SIG-M5 treated with dmso at 0.1 percent for 504 hours (cell line): ENCODE data around the gene PDE2A.
A peak's percentile ranks its signal among the peaks of the same experiment; 100 is the strongest.

Source experiments
- DNase-seq: peaks from one replicate; lab custom pipeline; 2025; ENCODE audit not compliant: unreplicated experiment; lab: John Stamatoyannopoulos, UW

Gene PDE2A

DNA sequence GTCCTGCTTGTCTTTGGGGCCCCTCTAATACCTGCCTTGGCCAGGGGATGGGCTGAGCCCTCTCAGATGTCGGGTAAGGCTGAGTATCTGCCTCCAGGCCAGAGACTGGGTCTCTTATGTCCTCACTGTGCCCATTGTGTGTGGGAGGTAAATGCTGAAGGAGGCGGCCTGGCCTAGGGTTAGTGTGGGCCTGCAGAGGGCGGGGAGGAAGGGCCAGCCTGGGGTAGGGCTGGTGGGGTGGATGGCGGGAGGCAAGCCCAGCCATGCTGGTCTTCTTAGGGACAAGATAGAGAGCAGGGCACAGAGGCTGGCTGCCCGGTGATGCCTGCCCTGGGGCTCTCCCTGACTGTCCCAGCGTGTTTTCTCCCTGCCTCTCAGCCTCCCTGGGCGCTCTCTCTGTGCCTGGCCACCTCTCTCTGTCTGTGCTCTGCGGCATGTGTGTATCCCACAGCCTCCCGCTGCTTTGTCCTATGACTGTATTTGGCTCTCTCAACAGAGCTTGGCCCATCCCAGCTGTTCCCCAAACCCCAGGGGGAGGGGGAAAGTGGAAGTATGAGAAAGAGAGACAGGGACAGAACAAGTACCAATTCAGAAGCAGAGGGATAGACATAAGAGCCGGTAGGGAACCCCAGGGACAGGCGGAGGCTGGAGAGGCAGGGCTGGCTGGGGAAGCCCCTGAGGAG is 57.0 kb downstream of the PDE2A start:
- no peak for DNase-seq

DNA sequence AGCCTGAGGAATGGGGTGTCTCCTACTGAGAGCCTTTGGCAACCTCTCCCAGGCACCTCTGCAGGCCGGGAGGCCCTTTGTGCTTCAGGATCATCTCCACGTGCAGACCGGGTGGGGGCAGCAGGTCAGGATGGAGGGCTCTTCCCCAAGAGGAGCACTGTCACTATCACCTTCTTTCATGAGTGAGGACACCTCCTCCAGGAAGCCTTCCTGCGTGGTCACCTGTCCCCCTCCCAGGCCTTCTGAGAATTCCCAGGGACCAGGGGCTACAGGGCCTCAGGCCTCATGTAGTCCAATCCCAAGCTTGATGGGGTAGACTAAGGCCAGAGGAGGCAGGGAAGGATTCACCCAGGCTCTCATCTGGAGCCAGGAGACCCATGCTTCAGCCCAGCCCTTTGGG is 57.6 kb downstream of the PDE2A start:
- DNase-seq, result no peak

DNA sequence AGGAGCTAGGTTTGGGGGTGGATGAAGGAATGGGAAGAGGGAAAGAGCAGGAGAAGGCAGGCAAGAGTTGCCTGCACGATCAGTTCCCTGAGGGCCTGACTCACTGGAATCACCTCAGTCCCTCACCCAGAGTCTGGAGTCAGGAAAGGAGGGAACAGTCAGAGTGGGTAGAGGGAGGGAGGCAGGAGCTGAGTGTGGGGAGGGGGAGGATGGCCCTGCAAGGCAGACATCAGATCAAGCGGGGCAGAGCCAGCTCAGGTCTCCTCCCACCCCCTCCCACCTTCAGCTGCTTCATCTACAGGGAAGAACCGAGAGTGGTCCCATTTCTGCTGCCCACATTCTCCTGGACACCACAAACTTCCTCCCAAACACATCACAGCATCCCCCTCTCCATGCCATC is 58.9 kb downstream of the PDE2A start:
- no peak for DNase-seq

DNA sequence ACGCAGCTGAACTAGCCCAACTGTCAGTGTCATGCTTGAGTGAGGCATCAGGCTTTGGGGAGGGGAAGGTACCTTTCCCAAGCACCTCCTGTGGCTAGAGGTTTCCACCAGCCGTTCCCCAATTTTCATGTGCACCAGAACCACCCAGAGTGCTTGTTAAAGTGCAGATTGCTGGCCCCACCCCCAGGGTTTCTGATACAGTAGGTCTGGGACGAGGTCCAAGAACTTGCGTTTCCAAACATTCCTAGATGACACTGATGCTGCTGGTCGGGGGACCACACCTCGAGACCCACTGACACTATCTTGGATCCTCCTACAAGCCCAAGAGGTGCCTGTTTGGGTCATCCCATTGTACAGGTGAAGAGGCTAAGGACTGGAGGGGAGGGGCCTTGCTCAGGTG is 59.8 kb downstream of the PDE2A start:
- DNase-seq, result no peak

DNA sequence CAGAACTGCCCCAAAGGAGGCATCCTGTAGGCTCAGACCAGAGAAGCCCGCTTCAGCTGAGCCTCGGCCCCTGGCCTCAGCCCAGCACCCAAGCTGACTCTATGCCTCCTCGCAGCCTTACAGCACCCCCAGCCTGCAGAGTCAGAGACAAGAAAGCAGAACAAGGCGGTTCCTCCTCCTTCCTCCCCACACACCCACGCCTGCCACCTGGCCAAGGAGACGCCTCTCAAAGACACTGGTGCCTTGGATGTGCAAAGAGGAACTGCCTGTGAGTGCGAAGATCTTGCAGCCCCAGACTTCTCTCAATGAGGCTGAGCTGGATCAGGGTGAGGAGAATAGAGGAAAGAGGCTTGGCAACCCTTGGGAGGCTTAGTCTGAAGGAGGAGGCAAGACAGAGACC is 60.2 kb downstream of the PDE2A start:
- peak; percentile 96 for DNase-seq

DNA sequence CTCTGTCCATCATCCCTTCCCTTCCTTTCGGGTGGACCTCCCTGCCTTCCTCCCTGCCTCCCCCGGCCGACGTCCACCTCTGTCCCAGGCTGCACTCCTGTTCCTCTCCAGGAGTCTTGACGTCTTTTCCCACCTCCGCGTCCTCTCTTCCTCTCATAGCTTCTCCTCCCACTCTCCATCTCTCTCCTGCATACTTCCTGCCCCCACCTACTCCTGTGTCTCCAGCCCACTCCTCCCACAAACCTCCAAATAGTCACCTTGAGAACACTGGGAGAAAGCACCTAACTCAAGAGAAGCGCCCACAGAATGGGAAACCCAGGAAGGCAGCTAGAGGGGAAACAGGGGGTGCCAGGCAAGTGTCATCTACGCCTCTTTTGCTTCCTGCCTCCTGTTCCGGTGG is 60.8 kb downstream of the PDE2A start:
- no peak for DNase-seq

DNA sequence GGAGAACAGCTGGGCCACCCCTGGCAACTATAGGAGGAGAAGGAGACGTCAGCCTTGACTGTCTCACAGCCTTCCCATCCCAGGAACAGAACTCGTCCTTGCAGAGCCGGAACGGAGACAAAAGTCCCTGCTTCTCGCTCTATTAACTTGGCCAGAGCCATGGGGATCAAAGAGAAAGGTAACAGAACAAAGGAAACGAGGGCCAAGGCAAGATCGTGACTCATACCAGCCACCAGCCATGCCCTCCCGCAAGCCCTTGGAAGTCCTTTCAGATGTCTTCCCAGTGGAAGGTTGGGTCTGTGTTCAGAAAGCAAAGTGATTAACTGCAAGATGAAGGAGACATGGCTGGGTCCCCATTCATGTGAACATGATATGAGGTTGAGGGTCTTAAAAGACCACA is 64.7 kb downstream of the PDE2A start:
- no peak for DNase-seq

DNA sequence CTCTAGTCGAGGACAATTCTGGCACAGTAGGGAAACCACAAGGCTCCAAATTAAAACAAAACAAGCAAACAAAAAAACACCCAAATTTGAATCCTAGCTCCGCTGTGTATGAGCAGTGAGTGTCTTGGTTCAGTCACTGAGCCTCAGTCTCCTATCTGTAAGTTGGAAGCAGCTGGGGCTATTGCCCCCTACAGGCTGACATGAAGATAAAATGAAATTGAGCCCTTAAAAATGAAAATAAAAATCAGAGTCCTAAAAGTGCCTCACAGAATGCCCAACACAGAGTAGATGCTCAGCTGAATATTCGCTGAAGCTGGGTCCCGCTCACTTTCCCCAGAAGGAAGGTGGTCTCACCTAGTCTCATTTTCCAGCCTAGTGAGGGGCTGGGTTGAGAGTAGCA is 65.2 kb downstream of the PDE2A start:
- peak; percentile 24 for DNase-seq

DNA sequence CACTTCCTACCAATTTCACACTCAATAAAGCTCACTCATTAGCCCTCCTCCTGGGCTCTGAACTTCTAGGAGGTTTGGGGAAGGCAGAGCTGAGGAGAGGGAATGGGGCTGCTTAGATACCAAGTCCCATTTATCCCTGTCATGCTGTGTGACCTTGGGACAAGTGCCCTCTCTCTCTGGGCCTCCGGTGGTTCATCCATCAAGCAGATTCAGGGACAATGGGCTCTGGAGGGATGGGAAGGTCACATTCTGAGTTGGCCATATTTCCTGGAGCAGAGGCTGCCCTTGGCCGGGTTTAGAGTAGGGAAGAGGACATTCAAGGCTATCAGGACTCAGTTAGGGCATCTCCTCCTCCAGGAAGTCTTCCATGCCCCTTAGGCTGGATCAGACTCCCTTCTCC is 66.7 kb downstream of the PDE2A start:
- DNase-seq, result no peak

DNA sequence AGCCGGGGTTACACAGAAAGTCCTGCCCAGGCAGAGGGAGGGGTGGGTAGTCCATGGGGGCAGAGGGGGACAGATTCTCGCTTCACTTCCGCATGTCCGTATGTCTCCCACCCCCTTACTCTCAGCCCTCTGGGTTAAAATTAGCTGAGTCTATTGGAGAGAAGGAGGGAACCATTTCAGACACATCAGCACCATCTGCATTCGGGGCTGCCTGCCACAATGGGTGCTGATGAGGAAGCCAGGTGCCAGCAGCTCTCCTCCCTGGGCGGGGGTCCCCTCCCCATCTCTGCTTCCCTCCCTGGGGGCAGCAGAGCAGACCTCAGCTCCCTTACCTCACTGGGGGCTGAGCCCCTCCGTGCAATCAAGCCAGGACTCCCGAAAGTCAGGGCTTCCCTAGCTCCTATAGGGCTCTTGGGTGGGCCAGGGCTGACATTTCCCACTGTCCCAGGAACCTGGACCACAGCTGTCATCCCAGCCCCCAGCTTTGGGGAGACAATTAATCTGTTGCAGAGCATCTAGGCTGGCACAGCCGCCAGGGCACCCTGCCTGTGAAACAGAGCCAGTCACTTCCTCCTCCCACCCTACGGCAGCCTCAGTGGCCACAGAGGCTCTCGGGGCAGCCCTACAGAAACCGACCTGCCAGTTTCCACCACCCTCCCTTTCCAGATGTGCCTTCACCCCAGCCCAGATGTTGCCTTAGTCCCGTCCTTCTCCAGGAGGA is 67.3 kb downstream of the PDE2A start:
- no peak for DNase-seq

DNA sequence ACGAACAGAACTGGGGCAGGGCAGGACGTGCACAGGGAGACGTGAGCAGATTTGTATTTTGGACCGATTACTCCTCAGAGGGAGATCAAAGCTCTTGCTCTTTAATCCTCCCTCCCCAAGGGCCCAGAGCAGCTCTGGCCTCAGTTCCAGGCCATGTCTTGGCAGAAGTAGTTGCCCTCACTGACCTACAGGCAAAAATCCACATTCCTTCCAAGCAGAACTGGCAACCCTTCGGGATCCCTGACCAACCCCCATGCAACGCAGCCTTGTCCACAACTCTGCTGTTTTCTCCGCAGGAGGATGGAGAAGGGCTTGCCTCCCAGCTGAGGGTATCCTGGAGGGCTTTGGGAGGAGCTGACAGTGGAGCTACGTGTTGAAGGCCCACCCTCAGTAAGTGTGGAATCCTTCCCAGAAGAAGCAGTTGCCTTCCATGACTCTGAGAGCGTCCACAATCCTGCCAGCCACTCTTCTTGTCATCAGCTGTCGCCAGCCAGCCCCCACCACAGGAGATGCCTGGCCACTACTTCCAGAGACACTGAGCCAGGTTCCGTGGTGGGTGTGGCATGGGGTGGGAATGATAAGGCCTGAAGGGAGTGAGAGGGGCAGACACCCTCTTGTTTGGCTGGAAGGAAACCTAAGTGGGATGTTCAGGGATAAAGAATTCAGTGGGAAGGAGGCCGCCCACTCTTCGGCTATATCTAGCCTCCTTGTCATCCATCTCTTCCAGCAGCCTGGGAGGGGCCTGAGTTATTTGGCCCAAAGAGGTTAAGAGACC is 68.1 kb downstream of the PDE2A start:
- DNase-seq, result no peak

DNA sequence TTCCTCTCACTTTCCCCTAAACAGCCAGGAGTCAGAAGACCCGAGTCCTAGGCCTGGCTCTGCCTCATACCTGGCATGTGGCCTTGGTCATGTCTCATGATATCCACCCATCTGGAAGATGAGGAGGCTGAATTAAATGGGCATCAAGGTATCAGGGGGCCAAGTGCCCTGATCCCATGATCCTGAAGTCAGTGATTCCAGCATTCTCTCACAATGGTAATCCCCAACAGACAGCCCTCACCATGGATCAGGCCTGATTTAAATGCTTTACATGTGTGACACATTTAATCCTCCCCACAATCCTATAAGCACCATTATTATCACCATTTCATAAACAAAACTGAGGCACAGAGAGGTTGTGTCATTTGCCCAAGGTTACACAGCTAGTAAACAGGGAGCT is 70.0 kb downstream of the PDE2A start:
- no peak for DNase-seq

DNA sequence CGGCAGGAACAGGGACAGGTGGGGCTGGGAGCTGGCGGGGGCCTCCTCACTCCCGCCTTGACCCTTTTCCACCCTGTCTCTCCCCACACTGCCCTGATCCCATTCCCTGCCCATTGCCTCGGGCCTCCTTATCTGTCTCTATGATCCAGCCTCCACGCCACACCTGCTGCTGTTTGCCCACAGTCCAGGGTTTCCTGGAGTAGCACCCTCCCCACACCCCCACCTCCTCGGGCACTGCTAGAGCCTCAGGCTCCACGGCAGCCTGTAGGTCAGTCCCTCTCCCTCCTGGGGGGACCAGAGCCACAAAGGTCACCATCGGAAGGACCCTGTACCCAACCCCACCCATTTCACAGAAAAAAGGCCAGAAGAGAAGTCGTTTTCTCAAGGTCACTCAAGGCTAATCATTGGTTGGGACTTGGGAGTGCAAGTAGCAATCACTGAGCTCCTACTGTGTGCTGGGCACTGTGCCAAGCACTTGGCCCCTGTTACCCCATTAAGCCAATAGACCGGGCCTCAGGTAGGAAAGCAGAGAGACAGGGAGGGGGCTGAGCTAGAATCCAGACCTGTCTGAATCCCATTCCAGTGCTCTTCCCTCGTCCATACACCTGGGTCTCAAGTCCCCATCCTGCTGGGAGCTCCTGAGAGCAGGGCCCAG is 71.8 kb downstream of the PDE2A start:
- no peak for DNase-seq

DNA sequence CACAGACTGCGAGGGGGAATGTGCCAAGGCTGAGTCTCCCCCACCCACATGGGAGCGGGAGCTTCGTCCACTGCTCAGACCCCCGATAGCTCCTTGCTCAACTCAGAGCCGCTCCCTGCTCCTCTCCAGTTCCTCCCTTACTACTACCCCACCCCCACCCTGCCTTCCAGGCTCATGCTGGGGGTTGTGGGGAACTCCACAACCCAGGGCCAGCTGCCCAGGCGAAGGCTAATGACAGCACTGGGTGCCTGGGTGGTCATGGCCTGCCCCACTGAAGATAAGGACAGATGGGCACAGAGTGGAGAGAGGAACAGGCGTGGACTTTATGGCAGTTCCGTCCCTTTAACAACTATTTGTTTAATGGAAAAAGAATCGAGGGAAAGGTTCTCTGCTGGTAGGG is 73.7 kb downstream of the PDE2A start:
- DNase-seq, result no peak

DNA sequence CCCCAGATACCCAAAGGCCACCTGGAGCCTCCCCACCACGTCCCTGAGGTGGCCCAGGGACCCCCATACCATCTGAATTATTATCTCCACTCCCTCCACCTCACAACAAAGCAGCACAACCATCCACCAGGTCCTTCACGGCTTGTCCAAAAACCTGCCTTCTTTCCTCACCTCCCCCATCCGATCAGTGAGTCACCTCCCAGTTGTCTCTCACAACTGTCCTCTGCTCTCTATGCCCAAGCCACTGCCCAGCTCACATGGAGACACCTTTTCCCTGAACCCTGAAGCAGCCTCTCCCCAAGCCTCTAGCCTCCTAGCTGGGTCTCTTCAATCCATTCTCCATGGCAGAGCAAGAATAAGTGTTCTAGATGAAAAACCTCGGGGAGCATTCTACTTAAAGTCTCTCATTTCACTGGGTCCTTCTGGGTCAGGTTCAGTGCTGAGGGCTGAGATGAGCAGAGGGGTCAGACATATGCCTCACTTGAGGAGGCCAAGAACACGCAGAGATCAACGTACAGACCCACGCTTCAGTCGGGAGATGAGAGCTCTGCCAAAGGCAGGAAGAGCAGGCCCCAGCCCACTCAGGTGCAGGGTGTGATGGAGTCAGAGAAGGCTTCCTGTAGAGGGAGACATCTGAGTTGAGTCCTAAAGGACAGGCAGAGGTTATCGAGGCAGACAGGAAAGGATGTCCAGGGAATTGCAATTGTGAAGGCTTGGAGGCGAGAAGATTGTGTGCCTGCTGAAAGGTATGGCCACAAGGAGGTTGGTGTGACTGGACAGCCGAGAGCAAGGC is 74.7 kb downstream of the PDE2A start:
- DNase-seq, result no peak

DNA sequence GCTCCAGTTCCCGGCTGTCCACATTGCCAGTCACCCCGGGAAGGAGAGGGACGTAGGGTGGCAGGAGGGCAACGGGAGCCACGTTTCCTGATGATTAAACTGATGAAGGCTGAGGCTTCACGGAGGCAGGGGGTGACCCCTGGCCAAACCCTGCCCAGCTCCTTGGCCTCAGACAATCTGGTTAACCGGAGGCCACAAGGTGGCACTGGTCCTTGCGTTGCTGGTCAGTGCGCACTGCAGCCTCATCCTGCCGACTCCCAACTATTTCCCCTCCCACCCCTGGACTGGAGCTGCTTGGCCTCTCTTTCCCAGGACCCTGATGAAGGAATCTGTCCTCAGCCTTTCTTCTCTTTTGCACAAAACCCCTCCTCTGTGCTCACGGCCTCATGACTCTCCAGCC is 75.3 kb downstream of the PDE2A start:
- DNase-seq, result no peak

DNA sequence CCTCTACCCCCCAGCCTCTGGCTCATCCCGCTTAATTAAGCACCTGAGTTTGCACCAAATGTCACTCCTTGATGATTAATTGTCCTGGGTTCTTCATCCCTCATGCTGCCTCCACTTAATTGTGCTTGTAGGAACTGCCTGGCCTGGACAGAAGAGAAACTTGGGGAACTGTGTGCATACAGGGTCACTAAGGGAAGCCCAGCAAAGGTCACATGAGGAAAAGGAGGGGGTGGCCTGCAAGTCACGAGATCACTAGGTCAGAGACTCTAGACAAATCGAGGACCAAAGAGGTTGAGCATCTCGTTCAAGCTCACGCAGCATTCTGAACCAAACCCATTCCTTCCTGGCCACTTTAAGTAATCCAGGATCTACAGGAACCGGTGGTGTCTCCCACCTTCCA is 75.8 kb downstream of the PDE2A start:
- no peak for DNase-seq

DNA sequence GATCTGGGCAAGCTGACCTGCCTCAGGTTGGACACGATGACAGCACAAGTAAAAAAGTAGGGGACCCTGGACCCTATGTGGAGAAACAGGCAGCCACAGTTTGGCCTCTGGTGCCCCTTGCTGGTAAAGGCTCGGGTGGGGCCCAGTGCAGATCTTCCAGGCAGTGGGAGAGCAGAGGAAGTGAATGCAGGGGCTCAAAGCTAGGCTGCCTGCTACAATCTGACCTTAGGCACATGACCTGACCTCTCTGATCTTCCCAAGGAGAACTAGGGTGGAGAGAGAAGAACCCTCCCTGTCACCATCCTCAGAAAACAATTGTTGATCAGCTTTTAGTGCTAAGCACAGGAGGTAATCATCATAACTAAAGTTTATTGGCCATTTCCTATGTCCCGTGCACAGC is 76.5 kb downstream of the PDE2A start:
- DNase-seq, result no peak

DNA sequence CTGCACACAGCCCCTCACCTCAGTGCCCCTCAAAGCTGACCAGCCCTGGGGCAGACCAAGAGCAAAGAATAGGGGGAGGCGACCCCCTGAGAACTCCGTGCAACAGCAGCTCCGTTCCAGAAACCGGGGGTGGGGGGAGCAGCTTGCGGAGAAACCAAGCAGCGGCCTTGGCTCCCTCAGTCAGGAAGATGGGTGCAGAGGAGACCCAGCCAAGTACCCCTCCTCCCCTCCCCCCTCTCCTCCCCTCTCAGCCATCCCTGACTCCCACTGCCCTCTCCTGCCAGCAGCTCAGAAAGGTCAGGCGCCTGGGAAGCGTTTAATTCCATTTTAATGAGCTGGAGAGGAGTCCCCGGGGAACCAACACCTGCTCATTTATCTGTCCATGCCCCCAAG is 78.9 kb downstream of the PDE2A start:
- no peak for DNase-seq

DNA sequence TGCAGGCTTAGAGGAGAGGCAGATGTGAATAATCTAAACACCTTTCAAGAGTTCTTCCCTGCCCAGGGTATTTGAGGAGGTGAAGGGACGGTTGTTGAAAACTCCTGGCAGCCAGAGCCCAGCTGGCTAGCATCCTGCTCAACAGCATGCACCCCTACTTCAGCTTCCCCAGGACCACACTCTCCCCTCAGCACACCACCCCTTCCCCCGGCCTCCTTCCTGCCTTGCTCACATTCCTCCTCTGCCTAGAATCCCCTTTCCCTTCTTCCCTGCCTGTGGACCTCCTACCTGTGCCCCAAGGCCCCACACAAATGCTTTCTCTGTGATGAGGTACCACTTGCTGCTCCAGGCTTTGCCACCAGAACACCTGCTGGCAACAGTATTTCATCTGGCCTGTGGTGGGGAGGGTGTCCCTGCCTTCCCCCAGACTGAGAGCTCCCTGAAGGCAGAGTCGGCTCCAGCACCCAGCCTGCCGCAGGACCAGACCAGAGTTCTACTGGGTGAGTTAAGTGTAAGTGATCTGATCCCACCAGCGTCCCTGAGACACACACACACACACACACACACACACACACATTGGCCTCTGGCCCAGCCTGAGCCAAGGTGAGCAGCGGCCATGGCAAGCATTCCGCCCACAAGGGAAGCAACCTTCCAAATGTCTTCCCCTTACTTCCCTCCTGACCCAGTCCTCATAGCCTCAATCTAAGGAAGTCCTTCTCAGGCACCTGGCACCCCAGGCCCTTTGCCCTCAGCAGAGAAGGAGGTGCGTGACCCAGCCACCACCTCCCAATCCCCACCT is 79.5 kb downstream of the PDE2A start:
- no peak for DNase-seq
